ENCODE data around the gene BCAP31.

DNA sequence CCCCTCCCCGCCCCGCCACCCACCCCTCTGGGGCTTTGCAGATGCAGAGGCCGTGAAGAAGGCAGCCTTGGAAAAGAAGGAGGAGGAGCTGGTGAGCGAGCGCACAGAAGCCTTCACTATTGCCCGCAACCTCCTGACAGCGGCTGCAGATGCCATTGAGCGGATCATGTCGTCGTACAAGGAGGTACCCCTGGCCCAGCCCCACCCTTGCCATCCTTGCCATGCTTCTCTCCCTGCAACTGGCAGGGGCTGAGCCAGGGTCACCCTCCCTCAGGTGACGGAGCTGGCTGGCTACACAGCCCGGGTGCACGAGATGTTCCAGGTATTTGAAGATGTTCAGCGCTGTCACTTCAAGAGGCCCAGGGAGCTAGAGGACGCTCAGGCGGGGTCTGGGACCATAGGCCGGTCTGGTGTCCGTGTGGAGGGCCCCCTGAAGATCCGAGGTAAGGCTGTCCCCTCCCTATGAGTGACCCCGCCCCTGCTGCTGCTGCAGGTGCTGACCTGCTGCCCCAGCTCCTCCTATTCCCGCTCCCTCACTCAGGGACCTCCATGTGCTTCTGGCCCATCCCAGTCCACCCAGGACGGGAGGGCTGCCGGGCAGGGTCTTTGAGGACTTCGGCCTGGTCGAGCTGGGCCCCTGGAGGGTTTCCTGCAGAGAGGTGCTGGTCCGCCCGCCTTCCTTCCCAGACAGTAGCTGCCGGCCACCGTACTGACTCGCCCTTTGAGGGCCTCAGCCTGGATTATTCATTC lies 12.1 kb upstream of the BCAP31 start:
- TF ChIP-seq, protein P1, sequence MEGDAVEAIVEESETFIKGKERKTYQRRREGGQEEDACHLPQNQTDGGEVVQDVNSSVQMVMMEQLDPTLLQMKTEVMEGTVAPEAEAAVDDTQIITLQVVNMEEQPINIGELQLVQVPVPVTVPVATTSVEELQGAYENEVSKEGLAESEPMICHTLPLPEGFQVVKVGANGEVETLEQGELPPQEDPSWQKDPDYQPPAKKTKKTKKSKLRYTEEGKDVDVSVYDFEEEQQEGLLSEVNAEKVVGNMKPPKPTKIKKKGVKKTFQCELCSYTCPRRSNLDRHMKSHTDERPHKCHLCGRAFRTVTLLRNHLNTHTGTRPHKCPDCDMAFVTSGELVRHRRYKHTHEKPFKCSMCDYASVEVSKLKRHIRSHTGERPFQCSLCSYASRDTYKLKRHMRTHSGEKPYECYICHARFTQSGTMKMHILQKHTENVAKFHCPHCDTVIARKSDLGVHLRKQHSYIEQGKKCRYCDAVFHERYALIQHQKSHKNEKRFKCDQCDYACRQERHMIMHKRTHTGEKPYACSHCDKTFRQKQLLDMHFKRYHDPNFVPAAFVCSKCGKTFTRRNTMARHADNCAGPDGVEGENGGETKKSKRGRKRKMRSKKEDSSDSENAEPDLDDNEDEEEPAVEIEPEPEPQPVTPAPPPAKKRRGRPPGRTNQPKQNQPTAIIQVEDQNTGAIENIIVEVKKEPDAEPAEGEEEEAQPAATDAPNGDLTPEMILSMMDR (IDR thresholded peaks at IDR 0.05) = no peak
- no peak for TF ChIP-seq POLR2A (IDR thresholded peaks at IDR 0.05)
